Chondrocyte (in vitro differentiated cells): ENCODE data around the gene COG8. TPM values are rescaled to one million over a fixed set of nuclear protein-coding genes. Genes with fewer than 3 reads are reported as not detected.

Experiments
- DNase-seq: peaks from one replicate; pipeline ENCODE4 v3.0.0; 2021; ENCODE audit warnings: mixed read lengths, low spot score
- H3K27ac Mint-ChIP-seq: one replicate; pipeline ENCODE4 v1.8.0; 2021; ENCODE audit warnings: mild to moderate bottlenecking, moderate library complexity, mixed read lengths; ENCODE audit not compliant: unreplicated experiment
- H3K27me3 Mint-ChIP-seq: 2 replicates; pipeline ENCODE4 v1.8.0; 2021; ENCODE audit warnings: low read depth, mixed read lengths
- H3K36me3 Mint-ChIP-seq: 2 replicates; pipeline ENCODE4 v1.8.0; 2021; ENCODE audit warnings: low read depth, mixed read lengths
- H3K4me1 Mint-ChIP-seq: 2 replicates; pipeline ENCODE4 v1.8.0; 2021; ENCODE audit warnings: low read depth, mild to moderate bottlenecking, mixed read lengths
- H3K4me3 Mint-ChIP-seq: one replicate; pipeline ENCODE4 v1.8.0; 2021; ENCODE audit warnings: mild to moderate bottlenecking, moderate library complexity, mixed read lengths; ENCODE audit not compliant: unreplicated experiment
- H3K9me3 Mint-ChIP-seq: 2 replicates; pipeline ENCODE4 v1.8.0; 2021; ENCODE audit warnings: low read depth, mixed read lengths
- CTCF ChIP-seq: fragments of 200-600 bp; sonication (generic); IDR thresholded peaks from 2 replicates; pipeline ENCODE4 v1.5.0; 2021; ENCODE audit warnings: antibody characterized with exemption, mild to moderate bottlenecking, moderate library complexity
- total RNA-seq: library from RNA; stranded (reverse); gene quantifications from 3 replicates; pipeline ENCODE4 v1.2.1, GENCODE V29; 2021

The COG8 gene
- total RNA-seq, 1 donor from 2014 or later, result 36.8 TPM

DNA sequence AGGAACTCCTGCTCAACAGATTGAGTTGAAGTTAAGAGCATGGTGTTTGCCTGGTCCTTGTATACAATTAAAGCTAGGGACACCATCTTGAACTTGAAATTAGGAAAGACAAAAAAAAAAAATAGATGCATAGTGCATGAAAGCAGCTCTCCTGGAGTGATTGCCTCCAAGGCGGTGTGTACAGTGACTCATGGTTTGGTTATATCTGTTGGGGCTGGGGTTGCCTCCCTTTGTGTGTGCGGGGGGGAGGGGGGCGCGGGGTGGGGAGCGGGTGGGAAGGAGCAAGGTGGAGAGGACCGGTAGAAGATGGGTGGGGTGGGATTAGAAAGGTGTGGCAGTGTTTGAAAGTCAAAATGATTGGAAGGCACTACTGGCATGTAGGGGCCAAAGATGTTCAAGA, 8.9 kb upstream of the COG8 start:
- Mint-ChIP-seq H3K36me3 (peaks cover 4% of the 10 kb centered on the region), H3K4me3 (no peak overlapping the region), H3K27ac (no peak overlapping the region), H3K9me3 (no peaks in the 10 kb centered on the region), H3K4me1 (no peaks in the 10 kb centered on the region), H3K27me3 (no peaks in the 10 kb centered on the region)
- DNase-seq, result no peak
- no peak for TF ChIP-seq CTCF

DNA sequence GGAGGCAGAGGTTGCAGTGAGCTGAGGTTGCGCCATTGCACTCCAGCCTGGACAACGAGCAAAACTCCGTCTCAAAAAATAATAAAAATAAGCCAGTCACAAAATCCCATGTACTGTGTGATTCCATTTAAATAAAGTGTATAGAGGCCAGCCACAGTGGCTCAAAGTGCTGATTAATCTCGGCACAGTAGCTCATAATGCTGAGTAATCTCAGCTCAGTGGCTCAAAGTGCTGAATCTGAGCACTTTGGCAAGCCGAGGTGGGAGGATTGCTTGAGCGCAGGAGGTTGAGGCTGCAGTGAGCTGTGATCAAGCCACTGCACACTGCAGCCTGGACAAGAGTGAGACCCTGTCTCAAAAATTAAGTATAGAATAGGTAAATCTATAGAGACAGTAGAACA, 7.3 kb upstream of the COG8 start:
- H3K4me3 Mint-ChIP-seq, result no peak overlapping the region
- no peak overlapping the region for H3K27ac Mint-ChIP-seq
- H3K36me3 Mint-ChIP-seq, result peaks cover 4% of the 10 kb centered on the region
- TF ChIP-seq CTCF, result no peak
- H3K9me3 Mint-ChIP-seq, result no peaks in the 10 kb centered on the region
- no peaks in the 10 kb centered on the region for H3K27me3 Mint-ChIP-seq
- H3K4me1 Mint-ChIP-seq, result no peaks in the 10 kb centered on the region
- DNase-seq, result no peak

DNA sequence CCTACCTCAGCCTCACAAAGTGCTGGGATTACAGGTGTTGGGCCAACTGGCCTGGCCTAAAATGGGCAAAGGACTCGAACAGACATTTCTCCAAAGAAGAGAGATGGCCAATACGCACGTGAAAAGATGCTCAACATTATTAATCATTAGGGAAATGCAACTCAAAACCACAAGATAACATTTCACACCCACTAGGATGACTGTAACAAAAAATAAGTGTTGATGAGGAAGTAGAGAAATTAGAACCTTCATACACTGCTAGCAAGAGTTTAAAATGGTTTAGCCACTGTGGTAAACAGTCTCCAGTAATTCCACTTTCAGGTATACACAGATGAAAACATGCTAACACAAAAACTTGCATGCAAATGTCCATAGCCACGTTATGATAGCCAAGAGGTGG, 6.6 kb upstream of the COG8 start:
- Mint-ChIP-seq H3K27me3 (no peaks in the 10 kb centered on the region), H3K4me3 (no peak overlapping the region), H3K4me1 (peaks cover 5% of the 10 kb centered on the region), H3K9me3 (no peaks in the 10 kb centered on the region), H3K27ac (no peak overlapping the region), H3K36me3 (peaks cover 3% of the 10 kb centered on the region)
- DNase-seq, result no peak
- TF ChIP-seq CTCF, result no peak

- Mint-ChIP-seq H3K9me3 (no peaks in the 10 kb centered on the region), H3K4me3 (no peak overlapping the region), H3K4me1 (peaks cover 16% of the 10 kb centered on the region), H3K27me3 (no peaks in the 10 kb centered on the region), H3K36me3 (peaks cover 5% of the 10 kb centered on the region), H3K27ac (no peak overlapping the region)
- no peak for TF ChIP-seq CTCF
- no peak for DNase-seq
These were observed 4.8 kb upstream of the COG8 start for GRCh38 chr16:69344171-69344570.

DNA sequence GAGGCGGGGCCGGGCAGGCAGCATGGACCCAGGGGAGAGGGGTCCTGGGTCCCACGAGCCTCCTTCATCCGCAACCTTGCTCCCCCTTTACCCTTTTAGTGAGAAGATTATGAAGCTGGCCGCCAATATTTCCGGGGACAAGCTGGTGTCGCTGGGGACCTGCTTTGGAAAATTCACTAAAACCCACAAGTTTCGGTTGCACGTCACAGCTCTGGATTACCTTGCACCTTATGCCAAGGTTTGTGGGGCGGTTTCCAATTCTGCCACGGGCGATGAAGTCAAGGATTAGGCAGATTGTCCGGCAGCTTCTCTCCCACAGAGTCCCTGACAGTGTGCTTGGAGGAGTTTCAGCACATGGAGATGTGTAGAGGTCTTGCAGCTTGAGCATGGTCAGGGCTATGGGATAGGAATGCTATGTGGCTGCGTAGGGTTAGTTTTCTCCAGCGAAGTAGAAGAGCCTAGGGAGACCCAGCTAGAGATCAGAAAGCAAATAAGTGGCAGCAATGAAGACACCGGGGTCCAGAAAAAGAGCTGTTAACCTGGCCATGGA, 806 bp upstream of the COG8 start:
- Mint-ChIP-seq H3K27me3 (no peaks in the 10 kb centered on the region), H3K9me3 (no peaks in the 10 kb centered on the region), H3K27ac (peak overlapping the region; percentile 98), H3K4me1 (peaks cover 35% of the 10 kb centered on the region), H3K36me3 (peaks cover 8% of the 10 kb centered on the region), H3K4me3 (peak overlapping the region; percentile 97)
- no peak for TF ChIP-seq CTCF
- DNase-seq, result peak; percentile 14
